ENCODE measurements around the gene ATG4B. TPM values are rescaled to one million over a fixed set of nuclear protein-coding genes. Genes with fewer than 3 reads are reported as not detected.
"Not testable (repeated sequence)": the region's sequence is repeated elsewhere in the genome, so short reads cannot be mapped to it uniquely, and the experiment has no call there.

Gene ATG4B
- total RNA-seq, 4 donors from 2014 or later: 44.2 to 72.1 (median 66.0) TPM

DNA sequence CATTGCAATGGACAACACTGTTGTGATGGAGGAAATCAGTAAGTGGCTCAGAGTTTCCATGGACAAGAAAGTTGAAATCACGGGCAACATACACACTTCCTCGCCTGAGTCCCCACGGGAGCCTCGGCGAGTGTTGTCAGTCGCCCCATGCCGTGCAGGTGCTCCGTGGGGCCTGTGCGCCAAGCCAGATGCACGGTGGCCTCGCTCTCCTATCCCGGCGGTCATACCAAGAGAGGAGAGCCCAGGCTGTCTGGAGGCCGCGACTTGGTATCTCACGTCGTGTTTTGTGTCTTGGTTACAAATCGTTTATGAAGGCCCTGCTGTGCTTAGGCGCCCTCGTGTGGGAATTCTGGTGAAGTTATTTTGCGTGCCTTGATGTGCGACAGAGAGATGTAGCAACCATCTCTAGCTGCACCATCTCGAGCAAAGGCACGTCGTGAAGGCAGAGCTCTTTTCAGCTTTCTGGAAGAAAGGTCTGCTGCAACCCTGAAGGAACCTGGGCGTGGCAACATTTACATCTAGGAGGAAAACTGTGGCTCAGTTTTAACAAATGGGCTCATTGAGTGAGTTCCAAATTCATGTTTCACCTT, 21.8 kb downstream of the ATG4B start:
- Histone ChIP-seq H3K4me3 (no peak overlapping the region), H3K36me3 (peaks cover 0 to 91% of the 10 kb centered on the region in 2 donors), H3K9me3 (no peaks in the 10 kb centered on the region), H3K4me1 (no peaks in the 10 kb centered on the region), H3K27ac (peak overlapping the region in 2 of 4 donors; percentile 5 to 56), H3K27me3 (no peaks in the 10 kb centered on the region)
- 50 to 52% methylated on average over 1 to 20 of the region's 26 CpGs for WGBS, 2 donors (ENCODE audit: low coverage in 1 of 2)
- TF ChIP-seq CTCF (IDR thresholded peaks at IDR 0.05): peak in 3 of 4 experiments; percentile 60 to 76 (median 69)
- TF ChIP-seq EP300 (IDR thresholded peaks at IDR 0.05): no peak
- peak; percentile 64 for ATAC-seq

DNA sequence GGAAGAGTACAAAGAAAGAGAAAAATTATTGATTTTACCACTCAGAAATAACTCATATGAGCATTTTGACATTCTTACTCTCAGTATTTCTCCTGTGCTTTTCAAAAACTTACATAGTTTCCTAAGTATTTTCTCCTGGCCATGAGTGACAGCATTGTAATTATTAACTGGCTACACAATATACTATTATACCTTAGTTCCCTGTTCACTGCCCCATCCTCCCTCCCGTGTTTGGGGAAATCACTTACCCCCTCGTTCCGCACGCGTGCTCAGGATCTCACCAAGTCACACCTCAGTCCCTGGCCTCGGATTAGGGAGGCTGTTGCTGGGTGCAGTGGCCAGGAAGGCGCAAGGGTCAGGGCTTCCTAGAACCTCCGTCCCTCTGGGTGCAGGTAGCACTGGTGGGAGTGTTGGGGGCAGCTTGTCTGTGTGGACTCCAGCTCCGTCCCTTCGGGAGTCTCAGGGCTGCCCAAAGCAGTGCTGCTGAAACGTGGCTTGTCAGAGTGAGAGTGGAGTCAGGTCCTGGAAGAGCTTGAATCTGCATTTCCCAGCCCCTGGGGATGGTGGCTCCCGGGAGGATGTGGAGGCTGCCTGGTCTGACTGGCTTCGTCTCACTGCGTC, 23.2 kb downstream of the ATG4B start:
- no peaks in the 10 kb centered on the region for H3K9me3 ChIP-seq
- ATAC-seq: no peak
- peaks cover 0 to 83% of the 10 kb centered on the region in 2 donors for H3K36me3 ChIP-seq
- 82 to 90% methylated on average over 2 to 5 of the region's 14 CpGs for WGBS, 2 donors (ENCODE audit: low coverage in 1 of 2)
- TF ChIP-seq POLR2AphosphoS5 (IDR thresholded peaks at IDR 0.05): no peak
- TF ChIP-seq CTCF (IDR thresholded peaks at IDR 0.05): no peak
- TF ChIP-seq EP300 (IDR thresholded peaks at IDR 0.05): no peak
- TF ChIP-seq POLR2A (IDR thresholded peaks at IDR 0.05): no peak
- no peak overlapping the region for H3K4me3 ChIP-seq
- no peak overlapping the region for H3K27ac ChIP-seq
- H3K4me1 ChIP-seq: no peaks in the 10 kb centered on the region
- no peaks in the 10 kb centered on the region for H3K27me3 ChIP-seq

- 91 to 95% methylated on average over 5 to 11 of the region's 24 CpGs for WGBS, 2 donors (ENCODE audit: low coverage in 1 of 2)
- H3K27me3 ChIP-seq, H3K4me1 ChIP-seq, H3K4me3 ChIP-seq, ATAC-seq, H3K9me3 ChIP-seq, H3K27ac ChIP-seq: not testable (repeated sequence)
- H3K36me3 ChIP-seq: peaks cover 0 to 78% of the 10 kb centered on the region in 2 donors
Measured at GRCh38 chr2:241662731-241663130, 25.2 kb downstream of the ATG4B start.

- peaks cover 0 to 78% of the 10 kb centered on the region in 2 donors for H3K36me3 ChIP-seq
Measured at GRCh38 chr2:241665731-241666440, 28.4 kb downstream of the ATG4B start.

GRCh38 chr2:241666627-241667400, 29.3 kb downstream of the ATG4B start:
- TF ChIP-seq POLR2AphosphoS5 (IDR thresholded peaks at IDR 0.05): no peak
- no peak for TF ChIP-seq CTCF (IDR thresholded peaks at IDR 0.05)
- no peak for TF ChIP-seq EP300 (IDR thresholded peaks at IDR 0.05)
- no peak for TF ChIP-seq POLR2A (IDR thresholded peaks at IDR 0.05)
- Histone ChIP-seq H3K27ac (no peak overlapping the region), H3K9me3 (no peaks in the 10 kb centered on the region), H3K36me3 (peaks cover 0 to 78% of the 10 kb centered on the region in 2 donors), H3K4me3 (no peak overlapping the region), H3K27me3 (no peaks in the 10 kb centered on the region), H3K4me1 (no peaks in the 10 kb centered on the region)
- no CpG with 5 or more reads among the region's 42 CpGs for WGBS, 2 donors (ENCODE audit: low coverage in 1 of 2)
- ATAC-seq: no peak

More at GRCh38 chr2:241665731-241666440, 28.4 kb downstream of the ATG4B start:
- Histone ChIP-seq H3K27me3 (no peaks in the 10 kb centered on the region), H3K27ac (no peak overlapping the region), H3K9me3 (no peaks in the 10 kb centered on the region), H3K4me3 (no peak overlapping the region), H3K4me1 (no peaks in the 10 kb centered on the region)
- TF ChIP-seq EP300 (IDR thresholded peaks at IDR 0.05) (no peak), POLR2AphosphoS5 (IDR thresholded peaks at IDR 0.05) (no peak)
- WGBS, 2 donors (ENCODE audit: low coverage in 1 of 2): 81 to 82% methylated on average over 17 to 18 of the region's 23 CpGs
- no peak for ATAC-seq
